GM21576 (cell line): ENCODE data around the gene SARS2.
"Not testable (repeated sequence)": the region's sequence is repeated elsewhere in the genome, so short reads cannot be mapped to it uniquely, and the experiment has no call there.

Experiments
- ATAC-seq: cut with Tn5 transposase; IDR thresholded peaks from one replicate; pipeline ENCODE4 v1.9.1; 2021; ENCODE audit warnings: mild to moderate bottlenecking, moderate library complexity; ENCODE audit not compliant: unreplicated experiment

SARS2 gene

DNA sequence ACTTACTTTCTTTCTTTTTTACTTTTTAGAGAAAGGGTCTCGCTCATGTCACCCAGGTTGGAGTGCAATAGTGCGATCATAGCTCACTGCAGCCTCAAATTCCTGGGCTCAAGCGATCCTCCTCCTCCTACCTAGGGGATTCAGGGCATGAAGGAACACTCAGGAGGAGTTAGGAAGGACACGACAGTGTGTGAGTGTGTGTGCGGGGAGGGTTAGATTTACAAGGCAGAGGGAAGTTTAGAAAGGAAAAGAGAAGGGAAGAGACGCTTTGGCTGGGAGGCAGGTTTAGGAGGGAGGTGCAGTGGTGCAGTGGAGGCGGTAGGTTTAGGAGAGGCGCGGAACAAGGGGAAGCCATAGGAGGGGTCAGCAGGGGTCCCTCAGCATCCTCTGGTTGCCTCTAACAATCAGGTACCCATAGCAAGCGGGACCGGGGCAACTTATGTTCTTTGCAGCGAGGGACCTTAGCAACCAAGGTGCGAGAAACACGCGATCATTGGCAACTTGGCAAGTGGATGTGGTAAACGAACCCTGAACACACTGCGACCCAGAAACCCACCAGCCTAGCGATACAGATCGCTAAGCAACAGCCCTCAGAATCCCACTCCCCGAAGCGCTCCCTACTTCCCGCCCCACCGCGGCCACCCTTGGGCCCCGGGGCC is 31.6 kb downstream of the SARS2 start:
- ATAC-seq, result no peak

DNA sequence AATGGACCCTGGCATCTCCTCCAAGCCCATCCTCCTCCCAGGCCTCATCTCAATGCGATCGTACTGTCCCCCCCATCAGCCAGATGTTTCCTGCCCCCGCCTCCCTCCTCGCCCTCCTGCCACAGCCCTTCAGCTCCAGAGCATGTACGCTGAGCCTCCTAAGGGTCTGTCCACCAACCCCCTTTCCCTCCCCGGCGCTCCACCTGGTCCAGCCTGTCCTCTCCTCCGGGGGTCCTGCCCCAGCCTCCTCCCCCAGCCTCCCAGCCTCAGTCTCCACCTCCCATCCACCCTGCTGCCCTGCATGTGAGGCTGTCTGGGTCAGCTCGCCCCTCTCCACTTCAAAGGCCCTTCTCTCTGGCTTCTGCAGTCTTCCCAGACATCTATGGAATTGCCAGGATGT is 35.6 kb downstream of the SARS2 start:
- ATAC-seq, result no peak

DNA sequence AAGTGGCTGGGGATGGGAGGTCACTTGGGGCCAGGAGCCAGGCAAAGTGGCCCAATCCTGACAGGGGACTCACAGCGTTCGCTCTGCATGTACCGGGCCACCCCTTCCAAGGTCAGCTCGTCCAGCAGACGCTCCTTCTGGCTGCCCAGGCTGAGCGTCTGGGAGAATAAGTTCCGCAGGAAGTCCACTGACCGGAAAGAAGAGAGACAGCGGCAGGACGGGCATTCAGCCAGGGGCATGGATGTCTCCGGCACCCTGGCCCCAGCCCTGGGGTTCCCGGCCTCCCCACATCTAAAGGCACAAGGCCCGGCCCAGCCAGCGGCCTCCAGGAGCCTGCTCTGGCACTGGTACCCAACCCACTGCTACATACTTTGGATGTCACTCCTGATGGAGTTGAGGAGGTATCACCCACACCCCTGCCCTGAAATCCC is 37.2 kb downstream of the SARS2 start:
- ATAC-seq, result no peak

DNA sequence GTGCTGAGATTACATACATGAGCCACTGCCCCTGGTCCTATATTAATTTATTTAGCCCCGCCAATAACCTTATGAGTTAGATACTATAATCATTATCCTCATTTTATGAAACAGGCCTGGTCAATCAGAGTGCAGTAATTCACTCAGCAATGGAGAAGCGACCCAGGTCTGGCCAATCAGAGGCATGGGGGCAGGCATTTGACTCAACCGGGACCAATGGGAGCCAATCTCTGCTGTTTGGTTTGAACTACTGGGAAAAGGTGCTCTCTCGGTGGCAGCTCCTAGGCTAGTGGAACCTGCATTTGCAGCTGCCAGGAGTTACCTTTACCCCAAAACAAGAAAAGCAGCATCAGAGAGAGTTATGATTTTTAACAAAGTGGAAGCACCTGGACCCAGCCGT is 37.7 kb downstream of the SARS2 start:
- no peak for ATAC-seq

DNA sequence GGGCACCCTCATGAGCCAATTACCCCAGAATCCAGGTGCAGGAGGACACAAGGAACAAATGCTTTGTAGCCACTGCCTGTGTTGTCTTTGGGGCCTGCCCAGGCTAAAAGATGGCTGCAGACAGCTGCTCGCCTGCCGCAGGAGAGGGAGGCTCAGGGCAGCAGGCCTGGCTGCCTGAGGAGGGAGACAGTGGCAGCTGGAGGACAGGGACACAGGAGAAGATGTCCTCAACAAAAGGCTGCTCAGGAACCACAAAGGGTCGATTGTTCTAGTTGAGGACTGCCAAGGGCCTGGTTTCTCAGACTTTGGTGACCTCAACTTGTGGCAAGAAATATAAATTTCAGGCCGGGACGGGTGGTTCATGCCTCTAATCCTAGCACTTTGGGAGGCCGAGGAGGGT is 38.8 kb downstream of the SARS2 start:
- no peak for ATAC-seq

DNA sequence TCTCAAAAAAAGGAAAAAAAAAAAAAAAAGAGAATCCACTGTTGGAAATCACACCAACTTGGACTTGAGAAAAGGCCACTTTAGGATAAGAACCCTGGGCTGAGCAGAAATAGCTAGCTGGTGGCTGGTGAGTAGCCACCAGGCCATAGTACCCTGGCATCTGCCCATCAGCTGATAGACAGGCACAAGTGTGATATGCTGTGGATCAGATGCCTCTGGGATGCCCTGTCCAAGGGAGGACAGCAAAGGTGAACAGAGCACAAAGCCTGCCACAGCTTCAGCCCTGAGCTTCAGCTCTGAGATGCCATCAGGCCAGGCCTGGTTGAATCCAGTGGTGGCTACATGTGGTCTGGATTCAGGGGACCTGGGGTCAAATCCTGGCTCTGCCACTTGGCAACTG is 39.9 kb downstream of the SARS2 start:
- no peak for ATAC-seq

DNA sequence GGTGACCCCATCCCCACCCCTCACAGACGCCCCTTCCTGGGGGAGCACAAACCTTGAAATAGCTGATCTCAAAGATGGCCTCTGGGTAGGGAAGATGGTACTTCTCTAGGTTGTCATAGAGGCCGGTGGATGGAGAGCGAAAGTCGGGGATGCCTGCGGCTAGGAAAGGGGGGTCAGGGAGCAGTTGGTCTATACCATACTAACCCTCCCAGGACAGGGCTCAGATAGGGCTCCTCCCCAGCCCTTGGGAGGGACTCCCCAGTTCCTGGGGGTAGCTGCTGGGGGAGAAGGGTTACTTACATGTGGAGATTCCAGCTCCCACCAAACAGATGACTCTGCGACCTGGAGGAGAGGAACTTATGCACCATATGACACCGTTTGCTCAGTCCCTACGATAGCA is 40.8 kb downstream of the SARS2 start:
- ATAC-seq, result no peak

DNA sequence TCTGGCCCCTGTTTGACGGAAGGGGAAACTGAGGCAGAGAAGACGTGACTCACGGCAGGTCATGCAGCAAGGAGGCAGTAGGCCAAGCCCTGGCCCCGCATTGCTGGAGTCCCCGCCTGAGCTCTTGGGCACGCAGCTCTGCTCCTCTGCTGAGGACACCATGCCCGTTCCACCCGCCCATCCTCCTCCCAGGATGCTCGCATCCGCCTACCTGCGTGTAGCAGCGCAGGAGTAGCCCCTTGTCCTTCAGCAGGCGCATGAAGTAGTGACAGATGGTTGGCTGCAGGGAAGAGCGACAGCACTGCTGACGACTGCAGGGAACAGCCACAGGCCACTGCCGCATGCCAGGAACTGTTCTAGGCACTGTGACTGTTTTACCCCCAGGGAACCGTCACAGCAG is 41.7 kb downstream of the SARS2 start:
- no peak for ATAC-seq

DNA sequence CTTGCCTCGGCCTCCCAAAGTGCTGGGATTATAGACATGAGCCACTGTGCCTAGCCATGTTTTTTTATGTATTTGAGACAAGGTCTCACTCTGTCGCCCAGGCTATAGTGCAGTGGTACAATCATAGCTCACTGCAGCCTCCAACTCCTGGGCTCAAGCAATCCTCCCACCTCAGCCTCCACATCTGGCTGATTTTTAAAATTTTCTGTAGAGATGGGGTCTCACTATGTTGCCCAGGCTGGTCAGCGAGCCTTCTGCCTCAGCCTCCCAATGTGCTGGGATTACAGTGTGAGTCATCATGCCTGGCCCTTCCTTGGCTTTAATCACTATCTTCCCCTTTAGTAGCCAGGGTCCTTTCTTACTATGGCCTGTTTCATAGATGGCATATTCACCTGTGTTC is 45.9 kb downstream of the SARS2 start:
- not testable (repeated sequence) for ATAC-seq

DNA sequence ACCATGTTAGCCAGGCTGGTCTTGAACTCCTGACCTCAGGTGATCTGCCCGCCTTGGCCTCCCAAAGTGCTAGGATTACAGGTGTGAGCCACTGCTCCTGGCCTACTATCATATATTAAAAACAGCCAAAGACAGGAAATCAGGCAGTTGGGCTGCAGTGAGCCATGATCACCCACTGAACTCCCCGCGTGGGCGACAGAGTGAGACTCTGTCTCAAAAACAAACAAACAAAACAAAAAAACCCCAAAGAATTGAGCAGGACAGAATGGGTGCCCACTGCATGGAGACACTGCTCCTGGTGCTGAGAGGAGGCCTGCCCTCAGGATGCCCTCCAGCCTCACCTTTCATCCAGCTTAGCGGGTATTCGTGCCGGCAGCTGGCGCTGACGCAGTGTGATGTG is 47.3 kb downstream of the SARS2 start:
- no peak for ATAC-seq

DNA sequence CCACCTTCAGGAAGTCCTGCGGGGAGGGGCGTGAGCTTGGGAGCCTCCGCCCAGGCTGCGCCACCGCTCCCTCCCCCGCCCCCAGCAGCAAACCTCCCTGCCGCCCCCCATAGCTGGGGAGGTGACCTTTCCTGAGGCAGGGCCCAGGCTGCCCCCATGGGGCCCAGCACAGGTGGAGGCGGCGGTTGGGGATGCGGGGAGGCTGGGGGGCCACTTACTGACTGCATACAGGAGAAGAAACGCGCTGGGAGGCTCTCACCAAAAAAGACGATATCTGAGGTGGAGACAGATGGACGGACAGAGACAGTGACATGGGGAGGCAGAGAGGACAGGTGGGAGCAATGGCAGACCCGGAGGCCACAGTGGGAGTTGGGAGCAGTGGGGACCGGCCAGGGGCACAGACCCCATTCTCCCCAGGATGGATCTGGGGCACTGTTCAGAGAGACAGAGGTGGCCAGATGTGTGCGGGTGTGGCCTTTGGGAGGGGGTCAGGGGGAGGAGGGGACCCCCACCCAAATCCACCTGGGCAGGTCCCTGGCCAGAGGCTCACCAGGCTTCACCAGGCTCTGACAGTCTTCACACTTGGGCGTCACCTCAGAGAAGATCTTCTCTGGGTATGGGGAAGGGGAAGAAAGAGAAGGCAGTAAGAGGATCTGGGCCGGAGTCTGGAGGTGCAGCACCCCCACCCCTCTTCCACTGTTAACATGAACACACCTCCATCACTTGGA is 49.5 kb downstream of the SARS2 start:
- ATAC-seq, result no peak

DNA sequence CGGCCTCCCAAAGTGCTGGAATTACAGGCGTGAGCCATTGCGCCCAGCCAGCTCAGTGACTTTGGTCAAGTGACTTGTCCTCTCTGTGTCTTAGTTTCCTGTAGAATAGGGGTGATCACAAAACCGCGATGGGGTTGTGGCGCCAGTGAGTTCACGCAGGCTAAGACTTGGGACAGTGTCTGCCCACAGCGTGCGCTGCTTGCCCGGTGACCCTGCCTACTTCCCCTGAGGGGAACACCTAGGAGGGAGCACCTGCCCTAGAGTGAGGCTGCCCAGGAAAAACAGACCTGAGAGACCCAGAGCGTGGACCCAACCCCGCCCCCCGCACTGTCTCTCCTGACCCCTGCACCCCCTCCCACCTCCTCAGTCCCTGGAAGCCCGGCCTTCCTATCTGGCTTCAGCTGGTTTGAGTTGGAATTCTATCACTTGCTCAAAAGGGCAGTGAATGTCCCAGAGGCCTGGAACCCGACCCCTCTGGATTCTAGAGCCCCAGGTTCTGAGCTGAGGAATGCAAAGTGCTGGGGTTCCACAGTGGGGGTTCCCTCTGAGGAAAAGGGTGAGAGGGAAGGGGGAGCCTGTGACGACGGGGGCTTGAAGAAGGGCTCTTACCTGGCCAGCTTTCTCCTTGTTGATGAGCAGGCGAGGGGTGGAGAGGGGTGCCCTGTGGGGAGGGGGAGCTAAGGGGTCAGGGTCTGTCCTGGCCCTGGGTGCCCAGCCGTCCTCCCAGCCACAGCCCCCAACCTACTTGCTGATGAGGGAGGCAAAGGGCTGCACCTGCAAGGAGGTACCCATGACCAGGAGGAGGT is 50.3 kb downstream of the SARS2 start:
- ATAC-seq, result no peak

DNA sequence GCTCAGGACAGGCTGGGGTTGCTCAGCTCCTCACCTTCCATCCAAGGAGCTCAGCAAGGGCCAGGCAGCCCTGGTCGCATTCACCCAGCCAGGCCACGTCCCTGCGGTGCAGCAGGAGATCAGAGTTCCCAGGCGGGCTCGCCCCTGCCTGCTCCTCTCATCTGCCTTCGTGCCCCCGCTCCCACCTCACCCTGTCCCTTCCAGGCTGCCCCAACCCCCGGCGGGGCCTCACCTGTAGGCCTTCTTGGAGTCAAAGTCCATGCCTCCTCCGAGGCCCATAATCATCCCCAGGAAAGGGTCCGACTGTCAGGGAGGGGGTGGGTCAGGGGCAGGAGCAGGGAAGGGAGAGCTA is 51.2 kb downstream of the SARS2 start:
- ATAC-seq, result no peak

DNA sequence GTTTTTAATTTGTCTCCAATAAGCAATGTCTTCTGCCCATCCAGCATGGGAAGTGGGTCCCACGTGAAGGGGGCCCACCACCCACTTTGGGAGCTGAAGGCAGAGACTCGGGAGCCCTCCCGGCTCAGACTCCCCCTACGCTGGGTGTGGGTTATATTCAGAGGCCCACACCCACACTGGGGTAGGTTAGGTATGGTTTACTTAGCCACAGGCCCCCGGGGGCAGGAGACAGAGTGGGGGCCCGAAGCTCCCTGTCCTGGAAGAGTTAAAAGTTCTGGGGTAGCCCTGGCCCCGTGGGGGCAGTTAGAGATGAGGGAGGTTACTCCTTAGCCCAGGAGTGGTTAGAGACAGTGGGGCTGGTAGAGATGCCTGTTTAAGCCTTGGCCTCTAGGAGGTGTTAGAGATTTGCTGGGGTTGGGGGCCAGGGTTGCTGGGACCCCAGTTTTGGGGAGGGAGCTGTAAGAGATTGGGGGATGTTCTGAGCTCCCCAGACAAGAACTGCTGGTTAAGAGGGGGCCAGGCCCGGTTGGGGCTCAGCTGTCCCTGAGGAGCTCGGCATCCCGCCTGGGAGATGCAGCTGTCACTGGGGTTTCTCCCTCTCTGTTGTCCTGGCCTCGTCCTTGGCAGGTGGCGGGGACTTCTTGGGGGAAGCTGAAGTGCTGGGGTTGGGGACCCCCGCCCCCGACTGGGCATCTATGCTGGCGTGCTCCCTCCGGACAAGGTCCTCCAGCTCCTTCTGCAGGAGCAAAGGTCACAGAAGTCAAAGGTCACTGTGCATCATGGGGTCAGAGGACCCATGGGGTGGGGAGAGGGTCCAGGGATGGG is 51.8 kb downstream of the SARS2 start:
- ATAC-seq, result no peak

DNA sequence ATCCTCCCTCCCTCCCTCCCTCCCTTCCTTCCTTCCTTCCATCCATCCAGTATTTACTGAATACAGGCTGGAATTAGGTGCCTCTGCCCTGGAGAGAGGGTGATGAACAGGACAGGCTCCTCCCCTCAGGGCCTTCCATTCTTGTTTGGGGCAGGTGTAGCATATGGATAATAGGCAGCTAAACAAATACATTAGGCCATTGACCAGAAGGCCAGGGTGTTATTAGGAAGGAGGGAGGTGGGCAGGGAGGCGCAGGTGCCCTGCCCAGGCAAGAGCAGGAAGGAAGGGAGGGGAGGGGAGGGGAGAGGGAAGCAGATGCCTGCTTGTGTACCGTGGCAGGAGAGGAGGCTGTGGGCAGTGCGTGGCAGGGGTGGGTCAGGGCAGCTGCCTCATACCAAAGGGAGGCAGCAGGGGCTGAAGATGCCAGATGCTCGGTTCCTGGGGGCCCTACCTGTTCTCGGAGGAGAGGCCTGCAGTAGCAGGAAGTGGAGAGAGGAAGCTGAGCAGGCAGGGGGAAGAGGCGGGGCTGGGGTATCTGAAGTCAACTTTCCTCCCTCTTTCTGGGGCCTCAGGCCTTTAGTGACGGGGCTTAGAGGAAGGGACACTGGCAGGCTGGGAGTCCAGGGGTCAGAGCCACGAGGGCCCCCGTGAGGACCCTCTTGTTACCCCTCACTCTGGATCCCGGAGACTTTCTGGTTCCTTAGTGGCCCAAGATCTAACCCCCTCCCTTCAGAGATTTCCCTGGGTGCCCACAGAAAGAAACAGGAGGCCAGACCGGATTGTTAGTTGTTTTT is 52.6 kb downstream of the SARS2 start, which contains the start of gene RINL:
RINL (minus strand) TSS at position 495 of the 794 bp plus-strand sequence. CDS start 1,533 bp downstream, outside the sequence.
- peak; percentile 66 for ATAC-seq

DNA sequence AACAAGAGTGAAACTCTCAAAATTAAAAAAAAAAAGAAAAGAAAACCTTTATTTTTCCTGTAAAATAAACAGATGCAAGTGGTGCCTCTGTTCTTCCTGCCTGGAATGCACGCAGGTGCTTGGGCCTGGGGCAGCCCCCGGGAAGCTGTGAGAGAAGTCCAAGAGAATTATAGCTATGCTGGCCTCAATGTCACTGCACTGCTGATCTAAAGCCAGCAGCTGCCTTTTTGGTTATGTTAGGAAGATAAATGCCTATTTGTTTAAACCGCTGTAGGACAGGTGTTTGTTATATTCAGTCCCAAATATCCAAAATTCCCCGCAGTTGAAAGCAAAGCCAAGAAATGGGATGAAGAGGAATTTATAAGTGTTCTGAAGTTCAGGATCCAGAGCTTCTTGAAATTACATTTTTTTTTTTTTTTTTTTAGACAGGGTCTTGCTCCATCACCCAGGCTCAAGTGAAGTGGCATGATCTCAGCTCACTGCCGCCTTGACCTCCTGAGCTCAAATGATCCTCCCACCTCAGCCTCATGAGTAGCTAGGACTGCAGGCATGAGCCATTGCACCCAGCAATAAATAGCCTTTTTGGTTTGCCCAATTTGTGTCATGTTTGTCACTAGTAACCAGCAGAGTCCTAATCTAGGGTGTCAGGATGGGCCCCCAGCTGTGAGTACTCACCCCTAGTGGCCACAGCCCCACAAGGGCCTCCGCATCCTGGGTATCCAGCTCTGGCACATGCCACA is 54.7 kb downstream of the SARS2 start:
- ATAC-seq, result no peak

DNA sequence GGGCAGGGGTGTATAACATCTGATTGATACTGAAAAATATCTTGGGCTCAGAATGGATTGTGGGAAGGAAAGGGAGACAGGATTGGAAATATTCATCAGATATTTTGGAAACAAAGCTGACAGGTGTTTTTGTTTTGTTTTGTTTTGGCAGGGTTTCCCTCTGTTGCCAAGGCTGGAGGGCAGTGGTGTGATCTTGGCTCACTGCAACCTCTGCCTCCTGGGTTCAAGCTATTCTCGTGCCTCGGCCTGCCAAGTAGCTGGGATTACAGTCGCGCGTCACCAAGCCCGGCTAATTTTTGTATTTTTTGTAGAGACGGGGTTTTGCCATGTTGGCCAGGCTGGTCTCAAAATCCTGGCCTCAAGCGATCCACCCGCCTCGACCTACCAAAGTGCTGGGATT is 57.2 kb downstream of the SARS2 start:
- ATAC-seq, result not testable (repeated sequence)

DNA sequence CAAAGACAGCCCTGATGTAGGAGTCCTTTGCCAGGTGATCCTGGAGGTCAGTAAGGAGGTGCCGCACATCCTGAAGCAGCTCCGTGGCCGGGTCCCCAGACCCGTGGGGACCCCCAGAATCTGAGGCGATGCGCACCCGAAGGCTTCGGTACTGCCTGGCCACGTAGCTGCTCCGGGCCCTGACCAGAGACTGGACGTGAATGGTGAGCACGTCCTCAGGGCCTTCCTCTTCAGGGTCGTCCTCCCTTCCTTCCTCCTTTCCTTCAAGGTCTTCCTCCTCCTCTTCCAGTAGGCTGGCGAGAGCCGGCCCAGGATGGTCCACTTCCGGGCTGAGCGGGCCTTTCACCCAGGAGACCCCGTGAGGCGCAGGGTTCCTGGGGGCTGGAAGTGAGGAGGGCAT is 60.0 kb downstream of the SARS2 start:
- no peak for ATAC-seq

DNA sequence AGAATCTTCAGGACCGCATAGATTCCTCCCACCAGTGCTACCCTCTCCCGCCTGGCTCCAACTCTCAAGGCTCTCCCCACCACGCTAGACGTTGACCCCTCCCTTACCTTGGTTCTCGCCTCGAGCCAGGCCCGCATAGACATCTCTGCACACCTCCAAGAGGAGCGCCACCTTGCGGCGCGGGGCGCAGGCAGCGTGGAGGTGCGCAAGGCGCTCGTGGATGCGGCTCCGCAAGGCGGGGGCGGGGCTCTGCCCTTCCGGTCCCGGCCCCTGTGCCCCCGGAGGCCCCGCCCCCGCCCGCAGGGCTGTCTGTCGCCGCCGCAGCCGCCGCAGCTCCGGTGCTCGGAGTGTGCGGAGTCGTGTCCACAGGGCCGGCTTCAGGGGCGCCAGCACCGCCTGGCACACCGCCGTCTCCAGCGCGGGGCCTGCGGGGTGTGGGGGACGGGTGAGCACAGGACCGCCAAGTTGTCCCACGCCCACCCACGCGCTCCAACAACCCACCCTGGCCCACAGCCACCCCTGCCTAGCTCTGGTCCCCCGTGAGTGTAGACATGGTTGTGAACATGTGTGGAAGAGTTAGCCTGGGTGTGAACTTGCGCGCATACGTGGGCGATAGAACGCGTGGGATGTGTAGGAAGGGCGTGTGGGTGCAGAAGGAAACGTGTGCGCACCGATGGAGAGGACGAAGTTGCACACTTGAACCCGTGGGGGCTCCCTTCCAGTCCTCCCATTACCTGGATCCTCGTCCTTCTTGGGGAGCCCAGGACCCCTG is 60.5 kb downstream of the SARS2 start:
- ATAC-seq, result peak; percentile 56
